HG02798 (cell line): ENCODE data around the gene CCDC28A.

Experiments used
- ATAC-seq: cut with Tn5 transposase; IDR thresholded peaks from one replicate; pipeline ENCODE4 v1.9.1; 2021; ENCODE audit warnings: mild to moderate bottlenecking; ENCODE audit not compliant: unreplicated experiment, poor library complexity

Gene CCDC28A

GRCh38 chr6:138787138-138787537 lies 13.6 kb downstream of the CCDC28A start:
- ATAC-seq: no peak

- no peak for ATAC-seq
Measured at GRCh38 chr6:138795809-138796603, 22.4 kb downstream of the CCDC28A start, which contains the start of gene ECT2L. ECT2L (plus strand) TSS chr6:138796087; CDS start chr6:138813275, 17,188 bp downstream.

- no peak for ATAC-seq
Measured at GRCh38 chr6:138796771-138797170, 23.2 kb downstream of the CCDC28A start.

- no peak for ATAC-seq
Measured at GRCh38 chr6:138797806-138798446, 24.4 kb downstream of the CCDC28A start.

DNA sequence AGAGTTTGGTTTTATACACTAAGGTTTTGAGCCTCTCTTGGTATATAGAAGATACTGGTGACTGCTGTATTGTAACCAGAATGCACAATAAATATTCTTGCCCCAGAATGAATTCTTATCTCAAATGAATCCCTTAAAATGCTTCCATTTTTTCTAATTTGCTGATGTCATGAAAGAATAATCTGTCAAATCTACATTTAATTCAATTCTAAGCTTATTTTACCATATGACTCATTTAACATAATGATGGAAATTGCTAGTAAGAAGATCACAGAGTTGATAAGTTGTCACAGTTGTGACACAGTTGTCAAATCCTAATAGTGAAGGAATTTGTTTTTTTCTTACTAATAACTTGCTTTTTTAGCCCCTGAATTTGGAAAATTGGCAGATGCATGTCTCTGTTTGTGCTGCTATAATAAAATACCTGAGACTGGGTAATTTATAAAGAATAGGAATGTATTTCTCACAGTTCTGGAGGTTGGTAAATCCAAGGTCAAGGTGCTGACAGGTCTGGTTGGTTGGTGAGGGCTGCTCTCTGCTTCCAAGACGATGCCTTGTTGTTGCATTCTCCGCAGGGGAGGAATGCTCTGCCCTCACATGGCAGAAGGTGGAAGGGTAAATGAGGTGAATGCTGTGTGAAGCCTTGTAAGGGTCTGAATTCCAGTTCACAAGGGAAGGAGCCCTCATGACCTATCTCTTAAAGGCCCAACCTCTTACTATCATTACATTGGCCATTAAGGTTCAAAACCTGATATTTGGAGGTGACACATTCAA lies 27.0 kb downstream of the CCDC28A start:
- no peak for ATAC-seq

GRCh38 chr6:138803331-138803730 lies 29.8 kb downstream of the CCDC28A start:
- no peak for ATAC-seq

GRCh38 chr6:138803861-138804260 lies 30.3 kb downstream of the CCDC28A start:
- no peak for ATAC-seq

- no peak for ATAC-seq
Measured at GRCh38 chr6:138805016-138805765, 31.6 kb downstream of the CCDC28A start.

- ATAC-seq: no peak
Measured at GRCh38 chr6:138806889-138807288, 33.3 kb downstream of the CCDC28A start.

DNA sequence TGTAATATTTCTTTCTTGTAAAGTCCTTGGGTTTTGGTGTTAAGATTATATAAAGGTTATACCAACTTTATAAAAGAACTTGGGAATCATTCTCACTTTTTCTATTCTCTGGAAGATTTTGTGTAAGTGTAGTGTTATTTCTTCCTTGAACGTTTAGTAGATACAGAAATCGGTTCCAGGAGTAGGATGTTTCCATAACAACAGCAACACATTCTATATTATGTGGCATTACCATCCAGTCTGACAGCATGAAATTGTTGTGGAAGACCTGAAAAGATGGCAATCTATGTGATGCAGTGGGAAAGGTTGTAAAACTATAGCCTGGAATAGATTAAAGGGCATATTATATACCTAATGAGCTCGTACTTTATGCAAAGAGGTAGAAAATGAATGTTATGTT lies 36.1 kb downstream of the CCDC28A start:
- no peak for ATAC-seq

DNA sequence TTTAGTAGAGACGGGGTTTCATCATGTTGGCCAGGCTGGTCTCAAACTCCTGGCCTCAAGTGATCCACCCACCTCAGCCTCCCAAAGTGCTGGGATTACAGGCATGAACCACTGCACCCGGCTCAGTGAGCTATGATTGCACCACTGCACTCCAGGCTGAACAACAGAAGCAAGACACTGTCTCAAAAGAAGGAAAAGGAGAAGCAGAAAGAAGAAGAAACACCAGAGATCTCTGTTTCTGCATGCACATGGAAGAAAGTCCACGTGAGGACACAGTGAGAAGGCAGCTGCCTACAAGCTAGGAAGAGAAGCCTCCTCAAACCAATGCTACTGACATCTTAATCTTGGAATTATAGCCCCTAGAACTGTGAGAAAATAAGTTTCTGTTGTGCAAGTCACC lies 38.3 kb downstream of the CCDC28A start:
- no peak for ATAC-seq

DNA sequence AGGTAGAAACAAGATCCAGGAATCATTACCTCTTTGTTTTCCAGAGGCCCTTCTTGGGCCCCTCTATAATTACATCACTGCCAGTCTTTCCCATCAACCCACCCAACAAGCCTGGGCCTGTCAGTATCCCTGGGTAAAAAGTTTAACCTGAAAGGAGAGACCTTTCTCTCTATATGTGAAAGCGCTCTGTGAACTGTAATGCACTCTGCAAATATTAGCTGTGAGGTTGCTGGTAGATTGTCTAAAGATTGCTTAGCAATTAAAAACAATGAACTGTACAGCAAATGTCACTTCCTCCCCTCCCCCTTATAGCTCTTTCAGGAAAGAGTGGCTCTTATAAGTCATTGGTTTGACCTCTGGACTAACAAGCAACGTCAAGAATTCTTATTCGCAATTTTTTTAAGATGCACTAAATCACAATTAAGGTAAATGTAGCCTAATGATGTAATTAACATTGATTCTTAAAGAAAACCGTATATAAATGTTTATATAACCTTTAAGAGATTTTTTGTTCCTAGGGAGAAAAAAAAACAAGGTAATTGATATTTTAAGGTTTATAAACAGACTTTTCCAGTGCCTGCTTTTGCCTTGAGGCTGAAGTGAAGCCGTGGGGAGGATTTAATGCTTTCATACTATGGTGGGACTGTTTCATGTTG lies 40.7 kb downstream of the CCDC28A start:
- no peak for ATAC-seq

GRCh38 chr6:138815221-138815620 lies 41.7 kb downstream of the CCDC28A start:
- ATAC-seq: no peak

DNA sequence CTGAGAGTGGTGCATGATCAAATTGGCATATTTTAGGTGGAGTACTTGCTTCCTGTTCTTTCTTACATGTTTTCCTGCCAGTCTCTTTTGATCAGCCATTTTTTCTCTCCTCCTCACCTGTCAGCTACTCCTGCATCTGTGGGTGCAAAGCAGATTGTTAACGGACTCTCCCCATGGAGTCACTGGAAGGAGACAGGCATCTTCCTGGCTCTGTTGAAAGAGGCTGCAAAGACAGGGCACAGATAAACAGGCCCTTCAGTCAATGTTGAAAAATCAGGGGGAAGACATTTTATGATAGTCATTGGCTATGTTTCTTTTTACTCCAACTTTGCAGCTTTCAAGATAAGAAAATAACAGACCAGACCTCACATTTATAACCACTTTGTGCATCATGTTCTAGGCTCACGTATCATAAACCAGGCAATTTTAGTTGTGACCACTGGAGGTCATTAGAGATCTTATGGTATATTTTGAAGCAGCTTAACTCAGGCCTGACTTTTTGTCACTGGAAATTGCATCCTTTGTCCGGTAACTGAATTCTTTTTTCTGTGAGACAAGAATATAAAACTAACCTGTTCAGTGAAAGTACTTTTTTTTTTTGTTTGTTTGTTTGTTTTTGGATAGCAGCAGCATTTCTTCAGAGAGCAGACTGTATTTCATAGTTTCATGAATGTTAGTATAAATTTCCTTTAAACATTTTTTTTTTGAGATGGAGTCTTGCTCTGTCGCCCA lies 42.4 kb downstream of the CCDC28A start:
- ATAC-seq: peak; percentile 73

- ATAC-seq: no peak
Measured at GRCh38 chr6:138817799-138818198, 44.2 kb downstream of the CCDC28A start.

- ATAC-seq: peak; percentile 56
Measured at GRCh38 chr6:138818496-138819194, 45.1 kb downstream of the CCDC28A start.

DNA sequence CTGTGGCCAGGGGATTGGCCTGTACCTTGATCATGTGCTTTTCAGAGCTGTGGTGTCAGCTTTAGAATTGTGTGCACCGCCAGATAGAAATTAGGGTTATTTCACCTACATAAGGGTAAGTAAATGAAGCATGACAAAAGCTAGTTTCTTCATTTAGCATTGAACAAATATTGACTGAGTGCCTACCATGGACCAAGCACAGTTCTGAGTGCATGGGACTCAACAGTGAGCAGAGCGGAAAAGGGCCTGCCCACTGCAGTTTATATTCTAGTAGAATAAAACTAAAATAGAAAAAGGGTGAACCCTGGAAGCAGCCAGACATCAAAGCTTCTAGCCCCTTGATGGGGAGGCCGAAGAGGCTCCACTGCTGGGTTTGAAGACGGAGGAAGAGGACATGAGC lies 48.0 kb downstream of the CCDC28A start:
- no peak for ATAC-seq

DNA sequence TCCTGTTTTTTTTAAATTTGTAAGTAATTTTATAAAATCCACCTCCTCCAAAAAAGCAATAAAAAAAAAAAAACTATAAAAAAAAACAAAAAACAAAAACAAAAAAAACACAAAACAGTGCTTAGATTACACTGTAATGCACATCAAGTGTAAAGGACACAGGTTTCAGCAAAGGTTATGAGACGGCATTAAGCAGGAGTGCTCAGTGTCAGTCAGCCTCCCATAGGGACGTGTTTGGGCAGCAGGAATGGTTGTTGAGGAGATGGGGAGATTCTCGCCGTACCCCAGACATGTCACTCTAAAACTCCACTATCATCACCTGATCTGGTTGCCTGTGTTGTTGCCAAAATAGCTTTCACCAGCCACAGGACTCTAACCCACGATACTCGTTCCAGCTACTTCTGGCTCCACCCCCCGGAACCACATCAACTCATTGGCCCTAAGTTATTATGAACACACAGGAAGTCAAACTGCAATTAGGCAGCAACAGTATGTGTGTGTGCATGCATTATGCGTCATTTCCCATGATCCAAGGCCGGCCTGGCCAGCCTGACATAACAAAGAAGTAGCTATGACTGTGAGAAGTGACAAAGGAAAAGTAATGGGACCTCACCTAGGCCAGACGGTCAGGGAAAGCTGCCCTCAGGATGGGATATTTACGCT lies 51.0 kb downstream of the CCDC28A start:
- no peak for ATAC-seq
